SK-N-SH (cell line): Measurements from ENCODE around the gene ZC3H7B. TPM values are rescaled to one million over a fixed set of nuclear protein-coding genes. Genes with fewer than 3 reads are reported as not detected.

Experiments
- CTCF ChIA-PET: fragments of 300-600, 350-600 bp; formaldehyde crosslinking; extraction: SDS; loops from one replicate; lab custom pipeline; 2021; lab: Yijun Ruan, JAX
- POLR2A ChIA-PET: fragments of 350-600 bp; sonication (Branson Sonifier 250); formaldehyde crosslinking; extraction: SDS; loops from one replicate; lab custom pipeline; 2020; ENCODE audit warnings: antibody characterized with exemption, inconsistent platforms; lab: Yijun Ruan, JAX
- DNase-seq: peaks from one replicate; pipeline ENCODE4 v3.0.0; 2012
- H2AFZ ChIP-seq: fragments of 200-600 bp; sonication (generic); 2 replicates; pipeline ENCODE4 v1.8.1; 2016; ENCODE audit warnings: antibody characterized with exemption, mild to moderate bottlenecking, low read depth
- H3F3A ChIP-seq: fragments of 200-600 bp; sonication (generic); replicated peaks from 2 replicates; pipeline ENCODE3; 2016; ENCODE audit warnings: antibody characterized with exemption, mild to moderate bottlenecking; ENCODE audit not compliant: insufficient read depth
- H3K27ac ChIP-seq, 2 experiments: fragments of 200-500 bp in 1 of 2; fragments of 200-600 bp in 1 of 2; sonication (Bioruptor generic) in 1 of 2; sonication (generic), shearing (Covaris generic) in 1 of 2; 2 replicates each; pipeline versions ENCODE4 v1.5.1 to v1.6.1; 2014 to 2016; ENCODE audit warnings: low read depth in 2 of 2, inconsistent platforms in 1 of 2, low read length in 1 of 2, mild to moderate bottlenecking in 1 of 2, mixed read lengths in 1 of 2
- H3K27me3 ChIP-seq: fragments of 200-600 bp; sonication (generic), shearing (Covaris generic); 2 replicates; pipeline ENCODE4 v1.6.1; 2016; ENCODE audit warnings: mixed run types; ENCODE audit not compliant: insufficient read depth
- H3K36me3 ChIP-seq, 2 experiments: fragments of 200-500 bp in 1 of 2; fragments of 200-600 bp in 1 of 2; sonication (Bioruptor generic) in 1 of 2; sonication (generic) in 1 of 2; replicated peaks in 1 of 2; 2 replicates each; pipeline versions ENCODE3 to v1.5.1; 2014 to 2016; ENCODE audit warnings: low read length in 1 of 2, mild to moderate bottlenecking in 1 of 2; ENCODE audit not compliant: insufficient read depth in 2 of 2, control insufficient read depth in 1 of 2
- H3K4me1 ChIP-seq, 2 experiments: fragments of 200-500 bp in 1 of 2; fragments of 200-600 bp in 1 of 2; sonication (Bioruptor generic) in 1 of 2; sonication (generic), shearing (Covaris generic) in 1 of 2; 2 replicates each; pipeline versions ENCODE4 v1.5.1 to v1.6.1; 2014 to 2016; ENCODE audit warnings: low read depth in 1 of 2, low read length in 1 of 2, mixed run types in 1 of 2; ENCODE audit not compliant: insufficient read depth in 2 of 2, control insufficient read depth in 1 of 2
- H3K4me2 ChIP-seq: fragments of 200-600 bp; sonication (generic), shearing (Covaris generic); 2 replicates; pipeline ENCODE4 v1.6.1; 2017; ENCODE audit warnings: mixed run types
- H3K4me3 ChIP-seq, 2 experiments: fragments of 200-500 bp in 1 of 2; fragments of 200-600 bp in 1 of 2; sonication (Bioruptor generic) in 1 of 2; sonication (generic), shearing (Covaris generic) in 1 of 2; 2 replicates each; pipeline versions ENCODE4 v1.5.1 to v1.8.1; 2014 to 2016; ENCODE audit warnings: low read depth in 2 of 2, inconsistent platforms in 1 of 2, low read length in 1 of 2, mild to moderate bottlenecking in 1 of 2, mixed read lengths in 1 of 2, moderate library complexity in 1 of 2
- H3K79me2 ChIP-seq: fragments of 200-600 bp; sonication (generic); 2 replicates; pipeline ENCODE4 v1.8.1; 2017; ENCODE audit warnings: mild to moderate bottlenecking; ENCODE audit not compliant: insufficient read depth
- H3K9ac ChIP-seq: fragments of 200-600 bp; sonication (generic); 2 replicates; pipeline ENCODE4 v1.6.1; 2017; ENCODE audit warnings: mixed run types
- H3K9me2 ChIP-seq: fragments of 200-600 bp; sonication (generic); 2 replicates; pipeline ENCODE4 v1.6.1; 2017; ENCODE audit warnings: mixed run types
- H3K9me3 ChIP-seq: fragments of 200-600 bp; sonication (generic); 2 replicates; pipeline ENCODE4 v1.6.1; 2017; ENCODE audit warnings: mixed run types, mild to moderate bottlenecking, moderate library complexity
- H4K20me1 ChIP-seq: fragments of 200-600 bp; sonication (generic); 2 replicates; pipeline ENCODE4 v1.6.1; 2017; ENCODE audit warnings: mild to moderate bottlenecking, mixed run types; ENCODE audit not compliant: insufficient read depth
- EP300 ChIP-seq, 2 experiments: IDR thresholded peaks; 2 replicates each; pipeline versions ENCODE4 v1.4.0 to v1.6.1; 2012; ENCODE audit warnings: borderline replicate concordance in 1 of 2, low read depth in 1 of 2, low read length in 1 of 2
- FOXJ3 ChIP-seq: sonication (generic); formaldehyde crosslinking; IDR thresholded peaks from 2 replicates; pipeline ENCODE4 v1.5.1; 2020; ENCODE audit warnings: mild to moderate bottlenecking, missing genetic modification reagents
- JUND ChIP-seq: IDR thresholded peaks from 2 replicates; pipeline ENCODE4 v1.4.0; 2012
- NFIC ChIP-seq: IDR thresholded peaks from 2 replicates; pipeline ENCODE4 v1.4.0; 2012; ENCODE audit warnings: borderline replicate concordance
- NRF1 ChIP-seq: IDR thresholded peaks from 2 replicates; pipeline ENCODE4 v1.6.1; 2012; ENCODE audit warnings: low read depth, mild to moderate bottlenecking, low read length
- POLR2AphosphoS5 ChIP-seq: IDR thresholded peaks from 2 replicates; pipeline ENCODE4 v1.6.1; 2012; ENCODE audit warnings: low read depth, low read length
- RCOR1 ChIP-seq: fragments of 150-350 bp; IDR thresholded peaks from 2 replicates; pipeline ENCODE4 v1.6.1; 2017; ENCODE audit warnings: antibody characterized with exemption, low read length
- RFX5 ChIP-seq: IDR thresholded peaks from 2 replicates; pipeline ENCODE4 v1.6.1; 2012; ENCODE audit warnings: mild to moderate bottlenecking, improper control_type of control experiment, low read length
- SIN3A ChIP-seq: IDR thresholded peaks from 2 replicates; pipeline ENCODE4 v1.6.1; 2012; ENCODE audit warnings: low read depth, mild to moderate bottlenecking, low read length, moderate library complexity, borderline replicate concordance
- SMC3 ChIP-seq: IDR thresholded peaks from 2 replicates; pipeline ENCODE4 v1.6.1; 2012; ENCODE audit warnings: low read depth, low read length, improper control_type of control experiment
- TCF12 ChIP-seq: IDR thresholded peaks from 2 replicates; pipeline ENCODE4 v1.4.0; 2012
- TEAD4 ChIP-seq: IDR thresholded peaks from 2 replicates; pipeline ENCODE4 v1.4.0; 2012; ENCODE audit warnings: mild to moderate bottlenecking, borderline replicate concordance; ENCODE audit not compliant: insufficient read depth
- USF1 ChIP-seq: IDR thresholded peaks from 2 replicates; pipeline ENCODE4 v1.4.0; 2012; ENCODE audit warnings: low read depth, borderline replicate concordance
- WGBS: methylation state at CpG from one replicate; pipeline ENCODE4 v1.1.6; 2017; ENCODE audit warnings: low lambda C conversion rate; 5-methylcytosine and 5-hydroxymethylcytosine counted together
- polyA plus RNA-seq, 3 experiments: library from polyadenylated mRNA; depleted of rRNA; stranded (reverse); fragments of >200 nt; gene quantifications; 2 replicates each; pipeline ENCODE4 v1.2.3, GENCODE V29; 2012
- TF ChIP-seq, protein P1 (sequence below): IDR thresholded peaks from 2 replicates; pipeline ENCODE4 v1.4.0; 2012; ENCODE audit warnings: low read depth
- TF ChIP-seq, protein P2 (sequence below): IDR thresholded peaks from 2 replicates; pipeline ENCODE4; 2012
- TF ChIP-seq, protein P3 (sequence below): IDR thresholded peaks from 2 replicates; pipeline ENCODE4 v1.6.1; 2012; ENCODE audit warnings: mild to moderate bottlenecking, low read depth, low read length, moderate library complexity

Gene ZC3H7B
- polyA plus RNA-seq, 1 of the 3 experiments (the other 2 are of a cell fraction), result 27.1 TPM

GRCh38 chr22:41308544-41308947 is 7.2 kb downstream of the ZC3H7B start (continued):
- TF ChIP-seq RFX5 (no peak), EP300 (IDR thresholded peaks at IDR 0.05; ENCODE audit: borderline replicate concordance in 1 of 2, low read depth in 1 of 2, low read length in 1 of 2) (no peak)

- no CpG with 5 or more reads among the region's 1 CpG for WGBS
- Histone ChIP-seq H3K9me2 (no peaks in the 10 kb centered on the region), H3K79me2 (peaks cover 84% of the 10 kb centered on the region), H3F3A (peaks cover 6% of the 10 kb centered on the region), H3K4me3 (no peak overlapping the region), H3K4me2 (no peak overlapping the region), H3K9ac (no peak overlapping the region), H3K4me1 (peaks cover 0 to 24% of the 10 kb centered on the region in 2 experiments; a peak in 3 of 4 replicates), H4K20me1 (no peaks in the 10 kb centered on the region)
- CTCF ChIA-PET, result no interaction called here
- DNase-seq, result no peak
- TF ChIP-seq TCF12, result no peak
- no peak for TF ChIP-seq EP300 (IDR thresholded peaks at IDR 0.05; ENCODE audit: borderline replicate concordance in 1 of 2, low read depth in 1 of 2, low read length in 1 of 2)
- no peak for TF ChIP-seq NRF1
- TF ChIP-seq POLR2AphosphoS5, result no peak
- TF ChIP-seq RCOR1, result no peak
- TF ChIP-seq, all 33 proteins: peak for 0
- no peak overlapping the region for H3K27ac ChIP-seq
- H3K27me3 ChIP-seq, result no peaks in the 10 kb centered on the region
- H3K9me3 ChIP-seq, result no peaks in the 10 kb centered on the region
- no peak overlapping the region for H2AFZ ChIP-seq
- POLR2A ChIA-PET, result no interaction called here
- H3K36me3 ChIP-seq, result no peaks in the 10 kb centered on the region
Observed at GRCh38 chr22:41310336-41310735, 9.0 kb downstream of the ZC3H7B start.

- TF ChIP-seq SMC3, result no peak
- no peak overlapping the region for H2AFZ ChIP-seq
- no peak overlapping the region for H3K27ac ChIP-seq
- no peak overlapping the region for H3K4me2 ChIP-seq
- H4K20me1 ChIP-seq, result no peaks in the 10 kb centered on the region
- H3F3A ChIP-seq, result peaks cover 3% of the 10 kb centered on the region
- H3K9me2 ChIP-seq, result no peaks in the 10 kb centered on the region
- H3K79me2 ChIP-seq, result peaks cover 78% of the 10 kb centered on the region
- ChIA-PET CTCF (no interaction called here), POLR2A (no interaction called here)
- no peaks in the 10 kb centered on the region for H3K9me3 ChIP-seq
- DNase-seq, result no peak
- no peaks in the 10 kb centered on the region for H3K36me3 ChIP-seq
- WGBS, result 88% methylated on average over 5 of the region's 5 CpGs
- H3K4me1 ChIP-seq, result peaks cover 0 to 16% of the 10 kb centered on the region in 2 experiments; a peak in 2 of 4 replicates
- H3K4me3 ChIP-seq, result no peak overlapping the region
- no peaks in the 10 kb centered on the region for H3K27me3 ChIP-seq
- no peak overlapping the region for H3K9ac ChIP-seq
Observed at GRCh38 chr22:41311487-41311886, 10.2 kb downstream of the ZC3H7B start.

GRCh38 chr22:41314821-41315220 is 13.5 kb downstream of the ZC3H7B start:
- H3K4me3 ChIP-seq, result no peak overlapping the region
- ChIA-PET CTCF (no interaction called here), POLR2A (no interaction called here)
- no peak overlapping the region for H3K27ac ChIP-seq
- no peaks in the 10 kb centered on the region for H3K4me1 ChIP-seq
- no peak for DNase-seq
- H3K27me3 ChIP-seq, result no peaks in the 10 kb centered on the region
- no peak overlapping the region for H3K9ac ChIP-seq
- no peak overlapping the region for H3K4me2 ChIP-seq
- H3K9me3 ChIP-seq, result no peaks in the 10 kb centered on the region
- no peaks in the 10 kb centered on the region for H3F3A ChIP-seq
- H4K20me1 ChIP-seq, result no peaks in the 10 kb centered on the region
- 80% methylated on average over 2 of the region's 8 CpGs for WGBS
- no peak overlapping the region for H2AFZ ChIP-seq
- no peaks in the 10 kb centered on the region for H3K9me2 ChIP-seq
- H3K79me2 ChIP-seq, result peaks cover 49% of the 10 kb centered on the region
- no peaks in the 10 kb centered on the region for H3K36me3 ChIP-seq
- TF ChIP-seq SMC3 (no peak), USF1 (no peak), JUND (no peak), NFIC (no peak), SIN3A (no peak), RCOR1 (no peak), FOXJ3 (CRISPR knock-in tag) (no peak), TEAD4 (no peak)
- TF ChIP-seq, protein P1, sequence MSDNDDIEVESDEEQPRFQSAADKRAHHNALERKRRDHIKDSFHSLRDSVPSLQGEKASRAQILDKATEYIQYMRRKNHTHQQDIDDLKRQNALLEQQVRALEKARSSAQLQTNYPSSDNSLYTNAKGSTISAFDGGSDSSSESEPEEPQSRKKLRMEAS, result no peak
- TF ChIP-seq, protein P2, sequence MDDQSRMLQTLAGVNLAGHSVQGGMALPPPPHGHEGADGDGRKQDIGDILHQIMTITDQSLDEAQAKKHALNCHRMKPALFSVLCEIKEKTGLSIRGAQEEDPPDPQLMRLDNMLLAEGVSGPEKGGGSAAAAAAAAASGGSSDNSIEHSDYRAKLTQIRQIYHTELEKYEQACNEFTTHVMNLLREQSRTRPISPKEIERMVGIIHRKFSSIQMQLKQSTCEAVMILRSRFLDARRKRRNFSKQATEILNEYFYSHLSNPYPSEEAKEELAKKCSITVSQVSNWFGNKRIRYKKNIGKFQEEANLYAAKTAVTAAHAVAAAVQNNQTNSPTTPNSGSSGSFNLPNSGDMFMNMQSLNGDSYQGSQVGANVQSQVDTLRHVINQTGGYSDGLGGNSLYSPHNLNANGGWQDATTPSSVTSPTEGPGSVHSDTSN, result no peak
- TF ChIP-seq, protein P3, sequence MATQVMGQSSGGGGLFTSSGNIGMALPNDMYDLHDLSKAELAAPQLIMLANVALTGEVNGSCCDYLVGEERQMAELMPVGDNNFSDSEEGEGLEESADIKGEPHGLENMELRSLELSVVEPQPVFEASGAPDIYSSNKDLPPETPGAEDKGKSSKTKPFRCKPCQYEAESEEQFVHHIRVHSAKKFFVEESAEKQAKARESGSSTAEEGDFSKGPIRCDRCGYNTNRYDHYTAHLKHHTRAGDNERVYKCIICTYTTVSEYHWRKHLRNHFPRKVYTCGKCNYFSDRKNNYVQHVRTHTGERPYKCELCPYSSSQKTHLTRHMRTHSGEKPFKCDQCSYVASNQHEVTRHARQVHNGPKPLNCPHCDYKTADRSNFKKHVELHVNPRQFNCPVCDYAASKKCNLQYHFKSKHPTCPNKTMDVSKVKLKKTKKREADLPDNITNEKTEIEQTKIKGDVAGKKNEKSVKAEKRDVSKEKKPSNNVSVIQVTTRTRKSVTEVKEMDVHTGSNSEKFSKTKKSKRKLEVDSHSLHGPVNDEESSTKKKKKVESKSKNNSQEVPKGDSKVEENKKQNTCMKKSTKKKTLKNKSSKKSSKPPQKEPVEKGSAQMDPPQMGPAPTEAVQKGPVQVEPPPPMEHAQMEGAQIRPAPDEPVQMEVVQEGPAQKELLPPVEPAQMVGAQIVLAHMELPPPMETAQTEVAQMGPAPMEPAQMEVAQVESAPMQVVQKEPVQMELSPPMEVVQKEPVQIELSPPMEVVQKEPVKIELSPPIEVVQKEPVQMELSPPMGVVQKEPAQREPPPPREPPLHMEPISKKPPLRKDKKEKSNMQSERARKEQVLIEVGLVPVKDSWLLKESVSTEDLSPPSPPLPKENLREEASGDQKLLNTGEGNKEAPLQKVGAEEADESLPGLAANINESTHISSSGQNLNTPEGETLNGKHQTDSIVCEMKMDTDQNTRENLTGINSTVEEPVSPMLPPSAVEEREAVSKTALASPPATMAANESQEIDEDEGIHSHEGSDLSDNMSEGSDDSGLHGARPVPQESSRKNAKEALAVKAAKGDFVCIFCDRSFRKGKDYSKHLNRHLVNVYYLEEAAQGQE, result no peak
